SIG-M5 treated with dmso at 0.1 percent for 504 hours (cell line): Measurements from ENCODE around the gene VPS37D.
"Not testable (repeated sequence)": the region's sequence is repeated elsewhere in the genome, so short reads cannot be mapped to it uniquely, and the experiment has no call there.

ENCODE experiments used
- DNase-seq: peaks from one replicate; lab custom pipeline; 2025; ENCODE audit not compliant: unreplicated experiment; lab: John Stamatoyannopoulos, UW

Gene VPS37D

GRCh38 chr7:73704640-73705550 is 37.3 kb downstream of the VPS37D start:
- no peak for DNase-seq

- no peak for DNase-seq
These were observed 37.9 kb downstream of the VPS37D start for GRCh38 chr7:73705551-73705920.

GRCh38 chr7:73706126-73707044 is 38.8 kb downstream of the VPS37D start:
- DNase-seq, result no peak

GRCh38 chr7:73707045-73707631 is 39.5 kb downstream of the VPS37D start:
- DNase-seq, result peak; percentile 26

- no peak for DNase-seq
These were observed 41.4 kb downstream of the VPS37D start for GRCh38 chr7:73708961-73709549.

- no peak for DNase-seq
These were observed 45.1 kb downstream of the VPS37D start for GRCh38 chr7:73712773-73713172.

GRCh38 chr7:73713319-73713718 is 45.7 kb downstream of the VPS37D start:
- not testable (repeated sequence) for DNase-seq

GRCh38 chr7:73715648-73716317 is 48.2 kb downstream of the VPS37D start:
- DNase-seq, result peak; percentile 97

- no peak for DNase-seq
These were observed 48.8 kb downstream of the VPS37D start for GRCh38 chr7:73716318-73716890.

GRCh38 chr7:73717025-73717807 is 49.6 kb downstream of the VPS37D start:
- DNase-seq, result no peak

GRCh38 chr7:73717991-73718405 is 50.4 kb downstream of the VPS37D start:
- DNase-seq, result peak; percentile 93

GRCh38 chr7:73718438-73718881 is 50.8 kb downstream of the VPS37D start:
- no peak for DNase-seq

GRCh38 chr7:73718905-73719805 is 51.5 kb downstream of the VPS37D start, which contains the start of gene STX1A:
STX1A (minus strand) TSS chr7:73719669; CDS start chr7:73719631, 38 bp downstream.
- peak; percentile 51 for DNase-seq

- no peak for DNase-seq
These were observed 52.2 kb downstream of the VPS37D start for GRCh38 chr7:73719806-73720169.

GRCh38 chr7:73720443-73720842 is 52.8 kb downstream of the VPS37D start:
- not testable (repeated sequence) for DNase-seq

- DNase-seq, result no peak
These were observed 53.8 kb downstream of the VPS37D start for GRCh38 chr7:73721377-73721817.
